ENCODE results near the gene PTX3.

Gene PTX3

DNA sequence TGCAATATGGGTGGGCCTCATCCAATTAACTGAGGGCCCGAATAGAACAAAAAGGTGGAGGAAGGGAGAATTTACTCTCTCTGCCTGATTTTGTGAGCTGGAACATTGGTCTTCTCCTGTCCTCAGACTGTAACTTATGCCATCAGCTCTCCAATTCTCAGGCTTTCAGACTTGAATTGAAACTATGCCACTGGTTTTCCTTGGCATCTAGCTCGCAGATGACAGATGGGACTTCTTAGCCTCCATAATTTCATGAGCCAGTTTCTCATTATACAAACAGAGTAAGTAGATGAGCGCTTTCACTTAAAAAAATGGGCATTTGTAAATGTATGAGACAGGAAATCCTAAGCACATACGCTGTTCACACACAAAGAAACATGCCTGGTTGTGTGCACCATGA is 8.7 kb upstream of the PTX3 start:
- DNase-seq, result no peak

DNA sequence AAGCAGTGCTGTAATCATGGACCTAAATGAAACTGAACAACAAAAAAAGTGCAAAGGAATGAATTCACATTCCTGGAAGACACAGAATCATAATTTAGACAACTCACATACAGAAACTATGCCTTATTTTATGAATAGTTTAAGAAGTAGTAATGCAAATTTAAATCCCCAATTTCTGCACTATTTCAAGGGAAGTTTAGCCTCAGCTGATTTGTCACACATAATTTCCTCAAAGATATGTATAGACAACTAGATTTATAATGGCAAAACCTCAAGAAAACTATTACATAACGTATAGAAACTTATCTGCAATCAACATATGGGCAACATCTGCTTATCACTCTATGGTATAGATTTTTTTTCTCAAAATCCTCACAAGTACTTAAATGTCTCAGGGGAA is 7.8 kb upstream of the PTX3 start:
- DNase-seq, result no peak

- DNase-seq, result no peak
Observed at GRCh38 chr3:157429708-157430107, 6.9 kb upstream of the PTX3 start.

GRCh38 chr3:157438194-157438730 is 1.6 kb downstream of the PTX3 start:
- DNase-seq, result no peak

DNA sequence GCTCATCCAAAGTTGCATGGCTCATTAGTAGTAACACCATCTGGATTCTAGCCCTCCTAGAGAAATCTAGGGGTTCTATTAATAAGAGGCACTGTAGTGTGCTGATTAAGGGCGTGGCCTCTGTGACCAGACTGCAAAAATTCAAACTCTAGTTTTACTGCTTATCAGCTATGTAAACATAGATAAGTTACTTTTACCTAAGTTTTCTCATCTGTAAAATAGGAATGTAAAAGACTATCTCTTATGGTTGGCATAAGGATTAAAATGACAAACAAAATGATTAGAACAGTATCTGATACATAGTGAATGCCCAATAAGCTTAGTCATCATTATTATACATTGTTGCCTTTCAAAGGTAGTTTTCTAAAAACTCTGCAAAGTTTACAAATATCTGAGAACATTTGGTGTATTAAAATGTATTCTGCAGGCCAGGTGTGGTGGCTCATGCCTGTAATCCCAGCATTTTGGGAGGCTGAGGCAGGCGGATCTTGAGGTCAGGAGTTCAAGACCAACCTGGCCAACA is 4.5 kb downstream of the PTX3 start:
- no peak for DNase-seq

GRCh38 chr3:157442729-157443128 is 6.1 kb downstream of the PTX3 start:
- no peak for DNase-seq

GRCh38 chr3:157443905-157444796 is 7.5 kb downstream of the PTX3 start:
- no peak for DNase-seq

DNA sequence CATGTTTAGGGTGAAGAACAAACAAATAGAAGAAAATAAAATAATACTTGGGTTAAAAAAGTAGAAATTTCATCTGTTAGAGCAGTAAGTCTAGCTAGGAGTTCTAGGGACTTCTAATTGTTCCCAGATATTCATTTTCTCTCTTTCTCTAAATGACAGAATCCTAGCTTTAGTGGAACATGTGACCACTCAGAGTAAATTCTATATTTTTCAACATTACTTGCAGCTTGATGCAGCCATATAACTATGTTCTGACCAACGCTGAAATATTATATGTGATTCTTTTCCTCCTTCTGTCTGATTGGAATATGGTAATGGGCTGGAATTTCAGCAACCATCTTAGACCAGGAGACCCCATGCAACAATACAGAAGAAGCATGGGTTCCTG is 8.1 kb downstream of the PTX3 start:
- no peak for DNase-seq

DNA sequence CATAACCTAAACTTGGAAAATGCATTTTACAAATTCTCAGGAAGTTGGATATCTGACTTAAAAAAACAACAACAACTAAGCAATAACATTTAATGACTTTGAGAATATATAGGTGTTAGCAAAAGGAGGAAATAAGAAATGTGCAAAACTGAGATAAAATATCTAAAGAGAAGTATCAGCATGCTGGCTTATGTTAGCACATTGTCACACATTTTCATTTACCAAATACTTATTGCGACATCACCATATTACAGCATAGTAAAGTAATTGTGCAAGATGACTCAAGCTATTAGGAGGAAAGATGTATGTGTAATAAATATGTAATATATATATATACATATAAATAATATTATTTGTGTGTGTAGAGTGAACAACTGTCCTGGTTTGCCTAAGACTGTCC is 9.2 kb downstream of the PTX3 start:
- no peak for DNase-seq

DNA sequence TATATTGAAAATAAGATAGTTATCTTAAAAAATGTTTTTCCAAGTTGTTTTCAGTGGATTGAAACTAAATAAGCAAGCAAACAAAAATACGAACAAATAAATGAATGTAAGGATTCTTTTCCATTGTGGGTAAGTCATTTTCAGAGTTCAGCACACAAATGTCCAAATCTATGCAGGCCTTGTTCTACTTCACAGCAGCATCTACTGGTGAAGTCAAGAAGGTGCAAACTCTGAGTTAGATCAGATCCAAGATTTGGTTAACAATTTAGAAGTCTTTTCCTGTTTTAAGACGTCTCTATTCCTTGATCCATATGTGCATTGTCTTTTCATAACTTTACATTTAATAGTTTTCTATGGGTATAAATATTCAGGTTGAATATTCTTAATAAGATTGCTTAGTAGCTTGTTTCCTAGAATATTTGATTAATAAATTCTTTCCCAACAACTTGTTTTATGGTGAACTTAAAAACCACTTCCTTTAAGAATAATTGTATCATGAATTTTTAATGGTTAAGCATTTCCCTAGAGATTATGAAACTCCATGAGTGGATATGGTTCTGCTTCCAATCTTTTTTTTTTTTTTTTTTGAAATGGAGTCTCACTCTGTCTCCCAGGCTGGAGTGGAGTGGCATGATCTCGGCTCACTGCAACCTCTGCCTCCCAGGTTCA is 10.5 kb downstream of the PTX3 start:
- DNase-seq, result no peak

GRCh38 chr3:157452097-157452496 is 15.4 kb downstream of the PTX3 start:
- no peak for DNase-seq

DNA sequence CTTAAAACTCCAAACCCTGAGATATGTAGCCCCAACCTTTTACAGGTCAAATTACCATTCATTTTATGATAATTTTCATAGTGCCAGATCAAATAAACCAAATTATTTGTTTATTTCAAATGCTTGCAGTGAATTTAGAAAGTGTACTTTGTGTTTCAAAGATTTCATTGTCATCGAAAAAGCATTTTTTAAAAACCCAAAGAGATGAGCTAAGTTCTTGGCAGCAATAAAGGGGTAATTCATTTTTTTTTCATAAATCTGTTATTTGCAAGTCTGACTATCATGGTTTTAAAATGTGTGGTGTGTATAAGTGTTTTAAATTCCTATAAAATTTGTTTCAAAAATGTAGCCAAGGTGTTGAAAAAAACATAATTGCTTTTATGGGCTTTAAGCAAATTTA is 17.2 kb downstream of the PTX3 start:
- DNase-seq, result no peak

- no peak for DNase-seq
Observed at GRCh38 chr3:157459706-157460105, 23.1 kb downstream of the PTX3 start.

GRCh38 chr3:157460253-157460652 is 23.6 kb downstream of the PTX3 start:
- DNase-seq, result no peak

GRCh38 chr3:157463816-157464215 is 27.2 kb downstream of the PTX3 start:
- no peak for DNase-seq

DNA sequence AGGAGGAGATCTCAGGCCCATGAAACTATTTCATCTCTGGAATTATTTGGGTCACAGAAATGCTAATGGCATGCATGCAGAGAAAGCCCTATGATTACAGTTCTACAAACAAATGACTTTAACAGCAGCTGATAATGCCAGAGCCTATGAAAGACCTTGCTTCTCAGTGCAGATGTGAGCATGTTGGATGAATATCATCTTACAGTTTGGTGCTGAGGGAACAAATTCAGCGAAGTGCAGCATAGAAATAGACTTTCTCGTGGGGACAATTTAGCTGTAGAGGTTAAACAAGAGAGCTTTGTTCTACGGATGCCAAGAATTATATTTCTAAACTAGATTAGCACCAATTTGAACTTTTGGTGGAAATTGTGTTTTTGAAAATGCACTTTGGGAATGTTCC is 27.7 kb downstream of the PTX3 start:
- DNase-seq, result no peak

DNA sequence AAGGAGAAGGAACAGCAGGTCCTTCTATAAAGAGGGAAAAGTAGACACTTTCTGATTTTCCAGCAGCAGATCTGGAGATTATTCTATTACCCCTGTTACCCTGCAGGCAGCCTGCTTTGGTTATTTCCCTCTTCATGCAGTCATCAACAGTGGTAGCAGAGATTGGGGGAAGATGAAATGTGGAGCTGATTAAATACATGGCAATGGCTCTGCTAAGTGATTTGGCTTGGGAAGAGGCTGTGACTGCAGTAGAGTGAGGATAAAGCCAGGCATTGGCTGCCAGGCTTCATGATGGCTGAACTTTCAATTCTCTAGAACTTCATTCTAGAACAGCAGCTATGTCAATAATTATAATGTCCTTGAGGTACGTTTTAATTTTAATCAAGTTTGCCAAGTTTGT is 29.1 kb downstream of the PTX3 start:
- no peak for DNase-seq

DNA sequence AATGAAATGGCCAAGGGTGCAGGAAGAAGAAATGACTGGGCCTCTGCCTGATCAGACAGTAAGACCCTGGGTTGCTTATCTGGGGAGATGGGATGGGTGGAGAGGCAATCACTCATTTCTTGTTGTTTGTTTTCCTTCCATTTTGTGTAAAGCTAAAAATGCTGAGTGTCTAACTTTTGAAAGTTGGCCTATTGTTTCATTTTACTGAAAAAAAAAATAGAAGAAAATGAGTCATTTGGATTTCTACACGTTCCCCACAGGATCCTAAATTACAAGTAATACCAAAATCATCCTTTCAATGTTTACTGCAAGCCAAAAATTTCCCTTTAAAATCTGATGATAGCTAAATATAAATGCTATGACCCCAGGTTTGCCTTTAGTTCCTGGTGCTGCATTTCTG is 30.6 kb downstream of the PTX3 start:
- no peak for DNase-seq

- no peak for DNase-seq
Observed at GRCh38 chr3:157469561-157470294, 33.1 kb downstream of the PTX3 start.

DNA sequence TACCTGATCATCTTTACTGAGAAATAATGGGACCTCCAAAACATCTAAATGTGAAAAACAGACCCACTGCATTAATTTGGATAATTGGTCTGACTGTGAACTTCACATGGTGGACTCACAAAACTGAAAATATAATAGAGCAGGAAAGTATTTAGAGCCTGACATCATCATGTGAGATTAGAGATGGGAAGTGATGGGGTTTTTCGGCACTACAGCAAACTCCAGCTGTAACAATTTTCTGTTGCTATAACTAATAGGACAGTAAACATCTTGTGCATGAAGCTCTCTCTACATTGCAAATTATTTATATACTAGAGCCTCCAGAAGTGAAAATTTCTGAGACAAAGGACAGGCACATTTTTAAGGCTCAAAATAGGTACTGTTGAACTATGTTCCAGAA is 34.4 kb downstream of the PTX3 start:
- no peak for DNase-seq

DNA sequence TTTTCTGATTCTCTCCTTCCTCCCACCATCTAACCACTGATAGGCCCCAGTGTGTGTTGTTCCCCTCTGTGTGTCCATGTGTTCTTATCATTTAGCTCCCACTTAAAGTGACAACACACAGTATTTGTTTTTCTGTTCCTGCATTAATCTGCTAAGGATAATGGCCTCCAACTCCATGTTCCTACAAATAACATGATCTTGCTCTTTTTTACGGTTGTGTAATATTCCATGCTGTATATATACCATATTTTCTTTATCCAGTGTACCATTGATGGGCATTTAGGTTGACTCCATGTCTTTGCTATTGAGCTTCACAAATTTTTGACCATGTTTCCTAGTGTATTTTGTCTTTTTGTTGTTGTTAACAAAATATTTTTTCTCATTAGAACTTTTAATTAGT is 36.0 kb downstream of the PTX3 start:
- DNase-seq, result no peak

DNA sequence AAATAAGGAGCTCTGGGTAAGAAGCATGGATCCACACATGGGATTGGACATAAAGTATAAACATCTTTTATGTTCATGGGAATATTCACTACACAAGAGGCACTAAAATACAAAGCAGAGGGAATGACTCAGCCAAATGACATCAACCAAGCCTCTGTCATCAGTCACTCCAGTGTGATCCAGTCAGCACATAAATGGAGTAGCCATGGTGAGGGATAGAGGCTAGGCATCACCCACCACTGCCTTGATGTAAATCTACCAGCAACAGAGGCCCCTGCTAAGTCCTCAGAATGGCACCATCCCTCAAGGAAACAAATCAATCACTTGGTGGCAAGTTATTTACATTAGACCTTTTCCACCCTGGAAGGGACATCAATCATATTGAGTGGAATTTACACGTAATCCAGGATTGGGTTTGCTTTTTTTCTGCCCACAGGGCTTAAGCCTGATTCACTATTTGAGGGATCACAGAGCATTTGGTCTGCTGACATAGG is 39.3 kb downstream of the PTX3 start:
- DNase-seq, result no peak

DNA sequence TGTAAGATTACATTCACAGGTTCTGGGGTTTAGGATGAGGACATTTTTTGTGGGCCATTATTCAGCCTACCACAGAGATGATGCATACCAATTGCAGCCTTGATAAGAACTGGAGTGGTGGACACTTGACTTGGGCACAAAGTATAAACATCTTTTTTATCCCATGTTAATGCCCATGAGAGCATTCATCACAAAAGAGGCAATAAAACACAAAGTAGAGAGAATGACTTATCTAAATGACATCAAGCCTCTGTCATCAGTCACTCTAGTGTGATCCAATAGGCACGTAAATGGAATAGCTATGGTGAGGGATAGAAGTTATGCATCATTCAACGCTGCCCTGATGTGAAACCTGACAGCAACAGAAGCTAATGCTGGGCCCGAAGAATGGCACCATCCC is 40.8 kb downstream of the PTX3 start:
- DNase-seq, result no peak
